ENCODE data around the gene TMEM212.
"Not testable (repeated sequence)": the region's sequence is repeated elsewhere in the genome, so short reads cannot be mapped to it uniquely, and the experiment has no call there.

TMEM212 gene

GRCh38 chr3:171892457-171892856 lies 49.3 kb downstream of the TMEM212 start:
- no peak for DNase-seq (ENCODE audit: low read depth in 2 of 2)

GRCh38 chr3:171895291-171895690 lies 52.1 kb downstream of the TMEM212 start:
- DNase-seq (ENCODE audit: low read depth in 2 of 2), result no peak

DNA sequence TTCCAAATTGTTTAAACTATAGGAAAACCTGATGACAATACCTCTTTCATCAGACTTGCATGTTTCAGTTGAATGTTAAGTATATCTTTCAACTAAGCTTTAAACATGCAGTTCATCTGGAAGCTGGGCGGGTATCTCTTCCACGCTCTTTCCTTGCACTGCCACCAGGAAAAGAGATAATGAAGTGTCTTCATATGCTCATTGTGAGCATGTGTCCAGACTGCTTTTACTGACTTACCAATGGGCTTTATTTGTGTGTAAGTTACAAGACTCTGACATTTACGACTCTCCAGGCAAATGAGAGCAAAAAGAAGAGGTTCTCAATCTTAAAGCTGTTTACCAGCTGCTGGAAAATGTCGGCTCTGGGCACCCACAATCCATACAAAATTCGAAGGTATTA lies 52.8 kb downstream of the TMEM212 start:
- DNase-seq (ENCODE audit: low read depth in 2 of 2), result no peak

DNA sequence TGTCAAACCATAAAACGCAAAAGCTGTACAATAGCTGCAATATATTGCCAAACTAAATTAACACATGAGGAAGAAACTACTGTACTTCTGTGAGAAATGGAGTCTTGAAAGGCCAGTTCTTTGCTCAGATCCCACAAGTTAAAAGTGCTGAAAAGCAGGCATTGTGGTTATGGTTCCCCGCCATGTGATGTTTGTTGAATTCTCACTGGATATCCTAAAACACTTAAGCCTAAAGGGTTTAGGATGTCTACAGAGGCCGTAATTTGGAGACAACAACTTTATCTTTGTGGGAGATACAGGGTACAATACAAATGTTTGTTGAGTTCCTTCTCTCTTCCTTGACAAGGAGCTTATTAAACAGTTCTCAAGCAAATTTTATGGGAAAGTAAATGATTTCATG lies 53.2 kb downstream of the TMEM212 start:
- no peak for DNase-seq (ENCODE audit: low read depth in 2 of 2)

- no peak for DNase-seq (ENCODE audit: low read depth in 2 of 2)
These were observed 55.0 kb downstream of the TMEM212 start for GRCh38 chr3:171898192-171898591.

- no peak for DNase-seq (ENCODE audit: low read depth in 2 of 2)
These were observed 57.3 kb downstream of the TMEM212 start for GRCh38 chr3:171900446-171900845.

DNA sequence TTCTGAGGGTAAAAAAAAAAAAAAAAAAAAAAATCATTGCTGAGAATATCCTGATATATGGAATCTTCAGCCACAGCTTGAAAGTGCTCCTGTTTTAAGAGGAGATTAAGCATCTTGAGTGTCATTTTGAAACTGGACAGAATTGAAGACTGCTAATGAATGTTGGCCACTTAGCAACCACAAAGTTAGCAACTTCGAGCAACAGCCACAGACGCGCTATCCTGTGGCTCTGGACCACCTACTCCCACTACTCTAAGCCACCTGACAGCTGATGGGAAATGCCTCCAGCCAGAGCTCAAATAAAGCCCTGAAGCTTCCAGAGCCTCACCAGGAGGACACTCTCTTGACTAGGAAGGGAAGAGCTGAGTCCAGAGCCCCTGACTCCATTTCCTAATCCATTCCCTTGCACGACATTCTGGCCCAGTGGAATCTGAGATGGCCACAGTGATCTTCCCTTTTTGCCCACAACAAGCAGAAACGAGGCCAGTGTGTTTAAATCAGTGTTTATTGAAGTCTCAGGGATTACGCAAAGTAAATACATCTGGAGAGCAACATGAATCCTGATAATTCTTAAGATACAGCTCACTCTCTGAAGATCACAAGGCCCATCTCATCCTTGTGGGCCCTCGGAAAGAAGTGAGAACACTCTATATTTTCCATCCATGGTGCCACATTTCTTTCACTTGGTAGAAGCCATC lies 58.6 kb downstream of the TMEM212 start:
- DNase-seq (ENCODE audit: low read depth in 2 of 2), result no peak

- DNase-seq (ENCODE audit: low read depth in 2 of 2), result no peak
These were observed 61.7 kb downstream of the TMEM212 start for GRCh38 chr3:171904829-171905228.

GRCh38 chr3:171906503-171906902 lies 63.4 kb downstream of the TMEM212 start:
- not testable (repeated sequence) for DNase-seq (ENCODE audit: low read depth in 2 of 2)

GRCh38 chr3:171906951-171907676 lies 64.0 kb downstream of the TMEM212 start:
- DNase-seq (ENCODE audit: low read depth in 2 of 2), result no peak

GRCh38 chr3:171907761-171908160 lies 64.6 kb downstream of the TMEM212 start:
- DNase-seq (ENCODE audit: low read depth in 2 of 2), result no peak

DNA sequence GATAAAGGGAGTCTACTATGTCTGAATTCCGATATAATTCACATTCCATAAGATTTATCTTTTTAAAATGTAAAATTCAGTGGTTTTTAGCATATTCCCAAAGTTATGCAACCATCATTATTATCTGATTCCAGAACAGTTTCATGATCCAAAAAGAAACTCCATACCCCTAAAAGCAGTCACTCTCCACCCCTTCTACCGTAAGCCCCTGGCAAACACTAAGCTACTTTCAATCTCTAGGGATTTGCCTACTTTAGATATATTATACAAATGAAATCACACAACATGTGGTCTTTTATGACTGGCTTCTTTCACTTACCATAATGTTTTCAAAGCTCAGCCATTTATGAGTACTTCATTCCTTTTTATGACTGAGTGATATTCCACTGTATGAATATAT lies 65.6 kb downstream of the TMEM212 start:
- DNase-seq (ENCODE audit: low read depth in 2 of 2), result no peak
